Fibroblast of the aortic adventitia (primary cell): Measurements from ENCODE around the gene LRRC63. TPM values are rescaled to one million over a fixed set of nuclear protein-coding genes. Genes with fewer than 3 reads are reported as not detected.
"Not testable (repeated sequence)": the region's sequence is repeated elsewhere in the genome, so short reads cannot be mapped to it uniquely, and the experiment has no call there.

Experiments used
- DNase-seq: peaks from one replicate; pipeline ENCODE4 v3.0.0-alpha.2; 2010; ENCODE audit warnings: low read depth
- H3K4me3 ChIP-seq: 2 replicates; pipeline ENCODE4 v1.5.1; 2011; ENCODE audit warnings: low read depth, mild to moderate bottlenecking, control low read depth, low read length, moderate library complexity
- total RNA-seq: library from RNA; depleted of rRNA; stranded (reverse); fragments of >200 nt; gene quantifications from 2 replicates; pipeline ENCODE4 v1.2.3, GENCODE V29; 2012; ENCODE audit warnings: low replicate concordance
- TF ChIP-seq, protein P1 (sequence below): IDR thresholded peaks from 2 replicates; pipeline ENCODE4 v1.5.1; 2011; ENCODE audit warnings: mild to moderate bottlenecking, low read length, control low read depth, inconsistent platforms; ENCODE audit not compliant: insufficient read depth

LRRC63 gene
- total RNA-seq, 1 donor, result 0.09 TPM

DNA sequence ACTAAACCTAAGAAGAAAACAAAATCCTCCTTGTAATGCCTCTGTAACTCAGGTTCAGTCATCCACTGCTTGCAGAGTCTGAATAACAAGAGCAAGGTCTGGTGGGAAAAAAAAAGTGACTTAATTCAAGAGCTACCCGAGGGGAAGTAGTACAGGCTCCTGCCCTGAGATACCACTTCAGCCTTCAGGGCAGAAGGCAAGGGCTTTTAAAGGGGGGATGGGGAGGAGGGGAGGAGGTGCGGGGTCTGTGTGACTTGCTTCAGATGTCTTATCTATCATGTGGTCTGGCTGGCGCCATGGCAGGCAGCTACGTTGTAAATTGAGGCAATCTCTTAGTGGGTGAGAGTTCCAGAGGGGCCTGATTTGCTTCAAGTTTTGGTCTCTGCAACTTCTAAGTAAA lies 66.7 kb downstream of the LRRC63 start:
- TF ChIP-seq, protein P1, sequence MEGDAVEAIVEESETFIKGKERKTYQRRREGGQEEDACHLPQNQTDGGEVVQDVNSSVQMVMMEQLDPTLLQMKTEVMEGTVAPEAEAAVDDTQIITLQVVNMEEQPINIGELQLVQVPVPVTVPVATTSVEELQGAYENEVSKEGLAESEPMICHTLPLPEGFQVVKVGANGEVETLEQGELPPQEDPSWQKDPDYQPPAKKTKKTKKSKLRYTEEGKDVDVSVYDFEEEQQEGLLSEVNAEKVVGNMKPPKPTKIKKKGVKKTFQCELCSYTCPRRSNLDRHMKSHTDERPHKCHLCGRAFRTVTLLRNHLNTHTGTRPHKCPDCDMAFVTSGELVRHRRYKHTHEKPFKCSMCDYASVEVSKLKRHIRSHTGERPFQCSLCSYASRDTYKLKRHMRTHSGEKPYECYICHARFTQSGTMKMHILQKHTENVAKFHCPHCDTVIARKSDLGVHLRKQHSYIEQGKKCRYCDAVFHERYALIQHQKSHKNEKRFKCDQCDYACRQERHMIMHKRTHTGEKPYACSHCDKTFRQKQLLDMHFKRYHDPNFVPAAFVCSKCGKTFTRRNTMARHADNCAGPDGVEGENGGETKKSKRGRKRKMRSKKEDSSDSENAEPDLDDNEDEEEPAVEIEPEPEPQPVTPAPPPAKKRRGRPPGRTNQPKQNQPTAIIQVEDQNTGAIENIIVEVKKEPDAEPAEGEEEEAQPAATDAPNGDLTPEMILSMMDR, result no peak
- no peak overlapping the region for H3K4me3 ChIP-seq
- no peak for DNase-seq

DNA sequence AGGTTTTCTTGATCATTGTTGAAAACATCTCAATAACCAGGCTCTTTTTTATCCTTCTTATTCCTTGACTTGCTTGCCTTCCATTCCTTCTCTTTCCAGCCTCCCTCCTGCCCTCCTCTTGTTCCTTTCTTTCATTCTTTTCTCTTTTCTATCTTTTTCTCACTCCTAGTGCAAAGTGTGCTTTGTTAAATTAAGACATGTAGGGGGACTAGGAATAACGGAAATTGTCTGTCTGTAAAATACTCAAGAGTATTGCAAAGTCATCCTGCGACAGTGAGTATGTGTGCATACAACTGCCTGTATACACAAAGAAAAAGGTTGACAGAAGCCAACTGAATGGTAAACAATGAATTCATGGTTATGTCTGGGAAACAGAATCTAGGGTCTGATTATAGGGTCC lies 70.1 kb downstream of the LRRC63 start:
- no peak overlapping the region for H3K4me3 ChIP-seq
- TF ChIP-seq, protein P1, result no peak
- DNase-seq, result no peak

DNA sequence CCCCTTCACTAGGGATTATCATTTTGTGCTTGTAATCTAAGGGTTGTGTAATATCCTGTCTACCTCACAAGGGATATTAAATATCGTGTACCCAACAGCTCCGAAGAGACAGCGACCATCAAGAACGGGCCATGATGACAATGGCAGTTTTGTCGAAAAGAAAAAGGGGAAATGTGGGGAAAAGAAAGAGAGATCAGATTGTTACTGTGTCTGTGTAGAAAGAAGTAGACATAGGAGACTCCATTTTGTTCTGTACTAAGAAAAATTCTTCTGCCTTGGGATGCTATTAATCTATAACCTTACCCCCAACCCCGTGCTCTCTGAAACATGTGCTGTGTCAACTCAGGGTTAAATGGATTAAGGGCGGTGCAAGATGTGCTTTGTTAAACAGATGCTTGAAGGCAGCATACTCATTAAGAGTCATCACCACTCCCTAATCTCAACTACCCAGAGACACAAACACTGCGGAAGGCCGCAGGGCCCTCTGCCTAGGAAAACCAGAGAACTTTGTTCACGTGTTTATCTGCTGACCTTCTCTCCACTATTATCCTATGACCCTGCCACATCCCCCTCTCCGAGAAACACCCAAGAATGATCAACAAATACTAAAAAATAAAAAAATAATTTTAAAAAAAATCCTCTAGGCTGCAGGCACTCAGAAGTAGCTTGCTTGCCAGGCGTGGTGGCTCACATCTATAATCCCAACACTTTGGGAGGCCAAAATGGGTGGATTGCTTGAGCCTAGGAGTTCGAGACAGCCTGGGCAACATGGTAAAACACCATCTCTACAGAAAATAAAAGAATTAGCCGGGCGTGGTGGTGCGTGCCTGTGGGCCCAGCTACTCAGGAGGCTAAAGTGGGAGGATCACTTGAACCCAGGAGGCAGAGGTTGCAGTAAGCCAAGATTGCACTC lies 72.4 kb downstream of the LRRC63 start:
- not testable (repeated sequence) for H3K4me3 ChIP-seq, DNase-seq

DNA sequence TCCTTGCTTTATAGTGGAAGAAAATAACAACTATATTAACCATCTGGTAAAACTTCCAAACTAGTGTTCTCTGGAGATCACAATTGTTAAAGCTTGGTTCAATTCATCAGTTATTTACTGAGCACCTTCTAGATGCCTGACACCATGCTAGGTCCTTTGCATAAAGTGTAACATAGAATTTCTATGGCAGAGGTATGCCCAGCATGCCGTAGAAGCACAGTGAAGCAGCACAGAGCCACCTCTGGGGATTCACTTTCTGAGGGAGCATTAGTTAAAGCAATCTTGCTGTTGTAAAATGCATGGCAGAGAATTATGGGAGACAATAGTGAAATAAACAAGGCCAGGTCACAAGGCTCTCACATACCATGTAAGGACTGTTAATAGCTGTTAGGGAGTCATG lies 75.2 kb downstream of the LRRC63 start:
- DNase-seq, result no peak
- TF ChIP-seq, protein P1, result no peak
- H3K4me3 ChIP-seq, result no peak overlapping the region

DNA sequence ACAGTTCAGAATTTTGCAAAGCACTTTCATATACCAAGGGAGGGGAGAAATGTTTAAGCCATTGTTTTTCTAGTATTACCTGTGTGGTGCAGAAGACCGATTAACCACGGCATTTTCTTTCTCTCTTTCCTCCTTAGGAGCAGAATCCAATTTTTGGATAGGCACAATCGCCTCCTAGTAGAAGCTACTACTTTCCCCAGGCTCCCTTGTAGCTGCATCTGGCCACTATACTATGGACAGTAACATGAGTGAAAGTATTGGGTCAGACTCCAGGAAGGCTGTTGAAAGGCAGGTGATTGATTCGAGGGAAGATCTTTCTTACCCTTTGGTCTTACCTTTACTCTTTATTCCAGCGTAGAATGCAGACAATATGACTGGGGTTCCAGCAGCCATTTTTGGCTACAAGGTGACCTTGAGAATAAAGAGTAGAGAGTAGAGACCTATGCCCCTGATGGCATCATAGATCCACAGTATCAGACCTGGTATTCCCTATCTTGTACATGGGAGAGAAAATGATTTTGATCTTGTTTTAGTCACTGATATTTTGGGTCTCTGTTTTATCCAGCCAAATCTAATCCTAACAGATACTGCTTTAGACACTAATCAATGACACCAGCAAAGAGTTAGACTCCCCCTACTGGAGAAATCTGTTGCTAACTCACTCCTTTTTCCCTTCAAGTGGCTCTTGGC lies 77.0 kb downstream of the LRRC63 start:
- TF ChIP-seq, protein P1, result peak; percentile 89
- peak; percentile 79 for DNase-seq
- H3K4me3 ChIP-seq, result no peak overlapping the region

DNA sequence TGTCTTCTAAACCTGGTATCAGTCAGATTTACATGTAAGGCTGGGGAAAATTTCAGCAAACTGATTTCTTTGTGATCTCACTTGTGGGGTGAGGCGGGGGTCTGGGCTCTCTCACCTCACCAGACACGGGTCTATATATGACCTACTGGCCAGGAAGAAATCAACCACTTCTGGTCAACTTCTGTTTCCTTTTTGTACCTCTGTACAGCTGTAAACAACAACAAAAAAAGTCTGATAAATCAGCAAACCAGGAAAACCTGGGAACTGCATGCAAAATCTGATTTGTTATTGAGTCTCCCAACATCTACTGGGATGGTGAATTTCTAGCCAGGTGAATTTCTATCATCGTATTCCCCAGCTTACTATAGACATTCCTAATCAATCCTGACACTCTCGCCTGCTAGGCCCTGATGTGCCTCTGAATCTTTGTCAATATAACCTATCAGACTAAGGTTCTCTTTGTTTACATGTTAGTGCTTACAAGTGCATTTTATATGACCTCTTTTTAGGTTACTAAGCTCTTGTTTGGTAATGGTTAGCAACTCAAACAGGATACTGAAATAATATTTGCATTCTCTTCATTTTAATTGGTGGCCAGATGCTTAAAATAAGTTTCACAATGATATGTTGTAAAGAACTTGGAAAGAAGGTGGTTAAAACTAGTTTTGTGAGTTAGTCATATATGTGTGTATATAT lies 77.7 kb downstream of the LRRC63 start:
- DNase-seq, result no peak
- H3K4me3 ChIP-seq, result no peak overlapping the region
- TF ChIP-seq, protein P1, result no peak

DNA sequence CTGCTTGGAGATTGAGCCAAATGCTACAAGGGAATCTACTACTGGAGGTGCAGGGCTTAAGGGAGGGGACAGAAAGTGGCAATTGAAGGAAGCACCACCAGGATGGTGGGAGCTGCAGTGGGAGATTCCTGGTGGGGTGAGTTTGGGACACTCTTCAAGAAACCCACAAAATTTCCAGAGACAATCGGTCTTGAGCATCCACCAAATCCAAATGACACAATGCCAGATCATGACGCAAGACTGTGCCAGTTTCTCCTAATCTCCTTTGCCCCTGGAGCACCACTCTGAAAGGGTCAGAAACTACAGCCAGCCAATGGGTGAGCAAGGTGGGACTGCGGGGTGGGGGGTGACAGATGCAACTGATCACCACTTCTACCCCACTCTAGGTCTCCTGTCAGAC lies 78.7 kb downstream of the LRRC63 start:
- TF ChIP-seq, protein P1, result no peak
- H3K4me3 ChIP-seq, result no peak overlapping the region
- no peak for DNase-seq
